ENCODE measurements around the gene NUBP1.

NUBP1 gene

GRCh38 chr16:10743227-10743609, 424 bp upstream of the NUBP1 start:
- Histone ChIP-seq H3K4me1 (ENCODE audit: low read length) (peaks cover 55% of the 10 kb centered on the region), H3K4me3 (ENCODE audit: low read length) (peak overlapping the region; percentile 82), H2AFZ (ENCODE audit: low read depth, low read length) (peak overlapping the region; percentile 13; the same call in 1 of the 2 replicates), H3K9ac (ENCODE audit: low read length) (peak overlapping the region; percentile 81), H3K27ac (ENCODE audit: low read length) (peak overlapping the region; percentile 84), H3K27me3 (ENCODE audit: low read depth, low read length) (no peaks in the 10 kb centered on the region), H4K20me1 (ENCODE audit: insufficient read depth, low read length) (no peaks in the 10 kb centered on the region), H3K36me3 (replicated peaks; ENCODE audit: low read depth, low read length) (peaks cover 7% of the 10 kb centered on the region), H3K9me3 (ENCODE audit: insufficient read depth, low read length) (no peaks in the 10 kb centered on the region), H3K4me2 (ENCODE audit: low read length) (peak overlapping the region; percentile 91), H3K79me2 (ENCODE audit: low read length) (peaks cover 2% of the 10 kb centered on the region; the same call in 1 of the 2 replicates)
- no peak for TF ChIP-seq EZH2phosphoT487 (IDR thresholded peaks at IDR 0.05; ENCODE audit: low read depth)
- TF ChIP-seq, protein P1, sequence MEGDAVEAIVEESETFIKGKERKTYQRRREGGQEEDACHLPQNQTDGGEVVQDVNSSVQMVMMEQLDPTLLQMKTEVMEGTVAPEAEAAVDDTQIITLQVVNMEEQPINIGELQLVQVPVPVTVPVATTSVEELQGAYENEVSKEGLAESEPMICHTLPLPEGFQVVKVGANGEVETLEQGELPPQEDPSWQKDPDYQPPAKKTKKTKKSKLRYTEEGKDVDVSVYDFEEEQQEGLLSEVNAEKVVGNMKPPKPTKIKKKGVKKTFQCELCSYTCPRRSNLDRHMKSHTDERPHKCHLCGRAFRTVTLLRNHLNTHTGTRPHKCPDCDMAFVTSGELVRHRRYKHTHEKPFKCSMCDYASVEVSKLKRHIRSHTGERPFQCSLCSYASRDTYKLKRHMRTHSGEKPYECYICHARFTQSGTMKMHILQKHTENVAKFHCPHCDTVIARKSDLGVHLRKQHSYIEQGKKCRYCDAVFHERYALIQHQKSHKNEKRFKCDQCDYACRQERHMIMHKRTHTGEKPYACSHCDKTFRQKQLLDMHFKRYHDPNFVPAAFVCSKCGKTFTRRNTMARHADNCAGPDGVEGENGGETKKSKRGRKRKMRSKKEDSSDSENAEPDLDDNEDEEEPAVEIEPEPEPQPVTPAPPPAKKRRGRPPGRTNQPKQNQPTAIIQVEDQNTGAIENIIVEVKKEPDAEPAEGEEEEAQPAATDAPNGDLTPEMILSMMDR (IDR thresholded peaks at IDR 0.05; ENCODE audit: low read depth, low read length), result no peak

- H3K4me2 ChIP-seq (ENCODE audit: low read length), result peak overlapping the region; percentile 96
- peaks cover 9% of the 10 kb centered on the region for H3K36me3 ChIP-seq (replicated peaks; ENCODE audit: low read depth, low read length)
- H3K4me1 ChIP-seq (ENCODE audit: low read length), result peaks cover 43% of the 10 kb centered on the region
- no peaks in the 10 kb centered on the region for H4K20me1 ChIP-seq (ENCODE audit: insufficient read depth, low read length)
- H3K79me2 ChIP-seq (ENCODE audit: low read length), result peaks cover 2% of the 10 kb centered on the region; the same call in 1 of the 2 replicates
- H3K27ac ChIP-seq (ENCODE audit: low read length), result peak overlapping the region; percentile 38
- no peaks in the 10 kb centered on the region for H3K27me3 ChIP-seq (ENCODE audit: low read depth, low read length)
- H2AFZ ChIP-seq (ENCODE audit: low read depth, low read length), result no peak overlapping the region
- H3K9ac ChIP-seq (ENCODE audit: low read length), result peak overlapping the region; percentile 72
- H3K4me3 ChIP-seq (ENCODE audit: low read length), result peak overlapping the region; percentile 82
- no peak for TF ChIP-seq EZH2phosphoT487 (IDR thresholded peaks at IDR 0.05; ENCODE audit: low read depth)
- H3K9me3 ChIP-seq (ENCODE audit: insufficient read depth, low read length), result no peaks in the 10 kb centered on the region
Measured at GRCh38 chr16:10744370-10745030, 858 bp downstream of the NUBP1 start.

DNA sequence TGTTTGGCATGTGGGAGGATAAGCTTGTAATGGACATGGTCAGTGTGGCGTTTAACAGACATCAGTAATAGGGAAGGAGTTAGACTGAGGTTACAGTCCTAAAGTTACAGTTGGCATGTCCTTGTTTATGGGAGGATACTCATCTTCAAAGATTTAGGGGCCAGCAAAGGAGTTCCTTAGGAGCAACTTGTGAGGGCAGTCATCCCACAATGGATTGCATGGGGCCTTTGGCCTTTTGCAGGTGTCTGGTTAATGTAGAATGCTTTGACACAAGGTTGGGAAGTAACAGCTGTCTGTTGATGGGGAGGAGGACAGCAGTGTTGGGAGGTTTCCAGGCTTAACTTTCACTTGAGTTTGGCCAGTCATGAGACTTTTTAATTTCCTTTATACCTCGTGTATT, 2.2 kb downstream of the NUBP1 start:
- no peak overlapping the region for H3K4me2 ChIP-seq (ENCODE audit: low read length)
- H3K36me3 ChIP-seq (replicated peaks; ENCODE audit: low read depth, low read length), result peaks cover 18% of the 10 kb centered on the region
- H4K20me1 ChIP-seq (ENCODE audit: insufficient read depth, low read length), result no peaks in the 10 kb centered on the region
- no peak overlapping the region for H3K27ac ChIP-seq (ENCODE audit: low read length)
- no peaks in the 10 kb centered on the region for H3K9me3 ChIP-seq (ENCODE audit: insufficient read depth, low read length)
- no peak overlapping the region for H3K4me3 ChIP-seq (ENCODE audit: low read length)
- H3K4me1 ChIP-seq (ENCODE audit: low read length), result peaks cover 35% of the 10 kb centered on the region
- TF ChIP-seq EZH2phosphoT487 (IDR thresholded peaks at IDR 0.05; ENCODE audit: low read depth), result no peak
- TF ChIP-seq, protein P1 (IDR thresholded peaks at IDR 0.05; ENCODE audit: low read depth, low read length), result no peak
- no peak overlapping the region for H3K9ac ChIP-seq (ENCODE audit: low read length)
- no peaks in the 10 kb centered on the region for H3K27me3 ChIP-seq (ENCODE audit: low read depth, low read length)
- peaks cover 2% of the 10 kb centered on the region; the same call in 1 of the 2 replicates for H3K79me2 ChIP-seq (ENCODE audit: low read length)
- H2AFZ ChIP-seq (ENCODE audit: low read depth, low read length), result no peak overlapping the region

DNA sequence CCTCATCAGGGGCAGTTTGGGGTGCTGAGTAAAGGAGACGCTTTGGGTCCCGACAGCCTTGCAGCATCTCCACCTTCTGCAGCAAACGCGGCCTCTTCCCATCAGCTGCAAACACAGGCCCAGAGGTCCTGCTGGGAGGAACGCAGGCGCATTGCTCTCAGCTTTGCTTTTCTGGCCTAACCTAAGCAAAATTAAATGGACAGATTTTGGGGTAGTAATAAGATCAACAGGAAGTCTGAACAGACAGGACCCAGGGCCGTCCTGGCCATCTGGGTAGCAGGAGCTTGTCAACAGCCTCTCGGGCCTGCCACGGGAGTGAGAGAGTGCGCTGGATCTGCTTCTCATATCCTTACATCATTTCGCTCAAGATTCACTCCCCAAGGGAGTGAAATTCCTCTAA, 7.2 kb downstream of the NUBP1 start:
- no peaks in the 10 kb centered on the region for H3K27me3 ChIP-seq (ENCODE audit: low read depth, low read length)
- peaks cover 24% of the 10 kb centered on the region for H3K36me3 ChIP-seq (replicated peaks; ENCODE audit: low read depth, low read length)
- no peak for TF ChIP-seq EZH2phosphoT487 (IDR thresholded peaks at IDR 0.05; ENCODE audit: low read depth)
- TF ChIP-seq, protein P1 (IDR thresholded peaks at IDR 0.05; ENCODE audit: low read depth, low read length), result no peak
- H3K79me2 ChIP-seq (ENCODE audit: low read length), result no peaks in the 10 kb centered on the region
- peak overlapping the region; percentile 66; the same call in 1 of the 2 replicates for H3K9ac ChIP-seq (ENCODE audit: low read length)
- no peak overlapping the region for H3K4me3 ChIP-seq (ENCODE audit: low read length)
- H3K4me1 ChIP-seq (ENCODE audit: low read length), result peaks cover 54% of the 10 kb centered on the region
- no peak overlapping the region for H2AFZ ChIP-seq (ENCODE audit: low read depth, low read length)
- H4K20me1 ChIP-seq (ENCODE audit: insufficient read depth, low read length), result no peaks in the 10 kb centered on the region
- peak overlapping the region; percentile 91 for H3K4me2 ChIP-seq (ENCODE audit: low read length)
- H3K27ac ChIP-seq (ENCODE audit: low read length), result peak overlapping the region; percentile 91
- H3K9me3 ChIP-seq (ENCODE audit: insufficient read depth, low read length), result no peaks in the 10 kb centered on the region
